CD4-positive, alpha-beta T cell treated with Interleukin-12 subunit alpha and Interleukin-12 subunit beta, for 1 hour (primary cell): ENCODE measurements around the gene PCP4.

Experiments used
- DNase-seq: peaks from one replicate; pipeline ENCODE4 v3.0.0-alpha.2; 2020

PCP4 gene

GRCh38 chr21:39924577-39925308, 57.5 kb downstream of the PCP4 start:
- DNase-seq = no peak

- no peak for DNase-seq
These were observed 60.2 kb downstream of the PCP4 start for GRCh38 chr21:39927304-39927886.

GRCh38 chr21:39932335-39932734, 65.1 kb downstream of the PCP4 start:
- no peak for DNase-seq

GRCh38 chr21:39934895-39935294, 67.7 kb downstream of the PCP4 start:
- DNase-seq = no peak

- no peak for DNase-seq
These were observed 68.5 kb downstream of the PCP4 start for GRCh38 chr21:39935716-39936115.

GRCh38 chr21:39938086-39938625, 70.9 kb downstream of the PCP4 start:
- DNase-seq = no peak

GRCh38 chr21:39946199-39946598, 79.0 kb downstream of the PCP4 start:
- no peak for DNase-seq

GRCh38 chr21:39947031-39947430, 79.8 kb downstream of the PCP4 start:
- no peak for DNase-seq

GRCh38 chr21:39951183-39952101, 84.2 kb downstream of the PCP4 start:
- DNase-seq = no peak

- DNase-seq = no peak
These were observed 85.0 kb downstream of the PCP4 start for GRCh38 chr21:39952265-39952664.

- DNase-seq = no peak
These were observed 87.3 kb downstream of the PCP4 start for GRCh38 chr21:39954570-39954969.

GRCh38 chr21:39955326-39955725, 88.1 kb downstream of the PCP4 start:
- DNase-seq = no peak

GRCh38 chr21:39956586-39956985, 89.3 kb downstream of the PCP4 start:
- DNase-seq = no peak

- no peak for DNase-seq
These were observed 91.5 kb downstream of the PCP4 start for GRCh38 chr21:39958731-39959130.

GRCh38 chr21:39961251-39961650, 94.0 kb downstream of the PCP4 start:
- no peak for DNase-seq

GRCh38 chr21:39965026-39965425, 97.8 kb downstream of the PCP4 start:
- DNase-seq = no peak

GRCh38 chr21:39966786-39967185, 99.5 kb downstream of the PCP4 start:
- no peak for DNase-seq

- DNase-seq = no peak
These were observed 100.8 kb downstream of the PCP4 start for GRCh38 chr21:39968010-39968409.

GRCh38 chr21:39969691-39970364, 102.6 kb downstream of the PCP4 start:
- DNase-seq = no peak

GRCh38 chr21:39971956-39972355, 104.7 kb downstream of the PCP4 start:
- DNase-seq = no peak

- DNase-seq = no peak
These were observed 105.2 kb downstream of the PCP4 start for GRCh38 chr21:39972471-39972870.

GRCh38 chr21:39972976-39973770, 105.9 kb downstream of the PCP4 start:
- DNase-seq = no peak
